A673 (cell line): ENCODE measurements around the gene SUCLG2.

ENCODE experiments used
- CTCF ChIP-seq: fragments of 300-800, 200-600 bp; sonication (generic); conservative IDR thresholded peaks from 2 replicates; pipeline ENCODE4 v1.5.1; 2017; ENCODE audit warnings: low read depth, mild to moderate bottlenecking, antibody characterized with exemption, low read length, moderate library complexity, mixed read lengths
- EZH2 ChIP-seq: fragments of 200-600 bp; sonication (generic); IDR thresholded peaks from 2 replicates; pipeline ENCODE4 v1.6.1; 2017; ENCODE audit warnings: borderline replicate concordance, low read depth, mild to moderate bottlenecking, mixed read lengths, antibody characterized with exemption, low read length; ENCODE audit not compliant: poor library complexity, severe bottlenecking

GRCh38 chr3:67507584-67507983 is 146.8 kb downstream of the SUCLG2 start:
- no peak for TF ChIP-seq CTCF
- TF ChIP-seq EZH2, result no peak
